KOPT-K1 (cell line): ENCODE data around the gene ADCYAP1R1.

Experiments
- H3K27ac ChIP-seq: fragments of 200-600 bp; sonication (generic); 2 replicates; pipeline ENCODE4 v1.5.1; 2016; ENCODE audit warnings: antibody characterized with exemption, mild to moderate bottlenecking, low read depth, low read length; ENCODE audit not compliant: poor library complexity, severe bottlenecking
- H3K36me3 ChIP-seq: fragments of 200-600 bp; sonication (generic); 2 replicates; pipeline ENCODE4 v1.5.1; 2017; ENCODE audit warnings: antibody characterized with exemption, mild to moderate bottlenecking, low read length, moderate library complexity; ENCODE audit not compliant: insufficient read depth
- H3K9me3 ChIP-seq: fragments of 200-600 bp; sonication (generic); 2 replicates; pipeline ENCODE4 v1.5.1; 2017; ENCODE audit warnings: antibody characterized with exemption, low read length, mild to moderate bottlenecking; ENCODE audit not compliant: insufficient read depth, poor library complexity, severe bottlenecking

Gene ADCYAP1R1

GRCh38 chr7:31051598-31052486, at the start of gene ADCYAP1R1:
TSS of gene ADCYAP1R1 (plus strand) at chr7:31052308. CDS start at chr7:31063265, 10,957 bp downstream.
- no peaks in the 10 kb centered on the region for H3K9me3 ChIP-seq
- no peaks in the 10 kb centered on the region for H3K36me3 ChIP-seq
- no peak within 1 kb of the TSS for H3K27ac ChIP-seq

GRCh38 chr7:31003097-31003496, 49.0 kb upstream of the ADCYAP1R1 start:
- no peaks in the 10 kb centered on the region for H3K36me3 ChIP-seq
- no peak overlapping the region for H3K27ac ChIP-seq

GRCh38 chr7:31003721-31004120, 48.4 kb upstream of the ADCYAP1R1 start:
- Histone ChIP-seq H3K36me3 (no peaks in the 10 kb centered on the region), H3K9me3 (no peaks in the 10 kb centered on the region)

More at GRCh38 chr7:31003097-31003496, 49.0 kb upstream of the ADCYAP1R1 start:
- H3K9me3 ChIP-seq: no peaks in the 10 kb centered on the region

GRCh38 chr7:31004393-31004792, 47.7 kb upstream of the ADCYAP1R1 start:
- Histone ChIP-seq H3K36me3 (no peaks in the 10 kb centered on the region), H3K9me3 (no peaks in the 10 kb centered on the region), H3K27ac (no peak overlapping the region)

More at GRCh38 chr7:31003721-31004120, 48.4 kb upstream of the ADCYAP1R1 start:
- H3K27ac ChIP-seq: no peak overlapping the region

GRCh38 chr7:31006857-31007256, 45.3 kb upstream of the ADCYAP1R1 start:
- Histone ChIP-seq H3K9me3 (peaks cover 13% of the 10 kb centered on the region), H3K36me3 (no peaks in the 10 kb centered on the region), H3K27ac (no peak overlapping the region)

- peaks cover 13% of the 10 kb centered on the region for H3K9me3 ChIP-seq
- H3K27ac ChIP-seq: no peak overlapping the region
- H3K36me3 ChIP-seq: no peaks in the 10 kb centered on the region
These were observed 44.5 kb upstream of the ADCYAP1R1 start for GRCh38 chr7:31007634-31008033.

- Histone ChIP-seq H3K36me3 (no peaks in the 10 kb centered on the region), H3K9me3 (peaks cover 13% of the 10 kb centered on the region), H3K27ac (no peak overlapping the region)
These were observed 37.3 kb upstream of the ADCYAP1R1 start for GRCh38 chr7:31014826-31015225.

GRCh38 chr7:31017032-31017675, 35.0 kb upstream of the ADCYAP1R1 start:
- no peaks in the 10 kb centered on the region for H3K9me3 ChIP-seq
- H3K27ac ChIP-seq: no peak overlapping the region
- H3K36me3 ChIP-seq: no peaks in the 10 kb centered on the region

GRCh38 chr7:31017721-31018120, 34.4 kb upstream of the ADCYAP1R1 start:
- H3K27ac ChIP-seq: no peak overlapping the region
- H3K36me3 ChIP-seq: no peaks in the 10 kb centered on the region
- no peaks in the 10 kb centered on the region for H3K9me3 ChIP-seq

GRCh38 chr7:31019509-31019908, 32.6 kb upstream of the ADCYAP1R1 start:
- no peaks in the 10 kb centered on the region for H3K36me3 ChIP-seq
- no peaks in the 10 kb centered on the region for H3K9me3 ChIP-seq
- no peak overlapping the region for H3K27ac ChIP-seq

- Histone ChIP-seq H3K27ac (no peak overlapping the region), H3K36me3 (no peaks in the 10 kb centered on the region), H3K9me3 (no peaks in the 10 kb centered on the region)
These were observed 31.9 kb upstream of the ADCYAP1R1 start for GRCh38 chr7:31020161-31020560.

GRCh38 chr7:31020652-31021051, 31.5 kb upstream of the ADCYAP1R1 start:
- no peaks in the 10 kb centered on the region for H3K9me3 ChIP-seq
- H3K27ac ChIP-seq: no peak overlapping the region

GRCh38 chr7:31022117-31022516, 30.0 kb upstream of the ADCYAP1R1 start:
- Histone ChIP-seq H3K9me3 (no peaks in the 10 kb centered on the region), H3K36me3 (no peaks in the 10 kb centered on the region), H3K27ac (no peak overlapping the region)

More at GRCh38 chr7:31020652-31021051, 31.5 kb upstream of the ADCYAP1R1 start:
- no peaks in the 10 kb centered on the region for H3K36me3 ChIP-seq

- Histone ChIP-seq H3K36me3 (no peaks in the 10 kb centered on the region), H3K9me3 (no peaks in the 10 kb centered on the region), H3K27ac (no peak overlapping the region)
These were observed 29.4 kb upstream of the ADCYAP1R1 start for GRCh38 chr7:31022726-31023125.

GRCh38 chr7:31023877-31024276, 28.2 kb upstream of the ADCYAP1R1 start:
- H3K9me3 ChIP-seq: no peaks in the 10 kb centered on the region
- H3K27ac ChIP-seq: no peak overlapping the region
- H3K36me3 ChIP-seq: no peaks in the 10 kb centered on the region
